B cell (primary cell): ENCODE measurements around the gene PRKCA. TPM values are rescaled to one million over a fixed set of nuclear protein-coding genes. Genes with fewer than 3 reads are reported as not detected.

ENCODE experiments used
- ATAC-seq: fragments of 200-7000 bp; cut with Tn5 transposase; one replicate; pipeline ENCODE4 v1.10.0; 2021; ENCODE audit warnings: low read depth, mild to moderate bottlenecking, moderate number of reproducible peaks, moderate library complexity
- CTCF ChIA-PET: fragments of 350-600 bp; sonication (Branson Sonifier 250); formaldehyde crosslinking; loops from one replicate; lab custom pipeline; 2021; ENCODE audit warnings: antibody characterized with exemption, inconsistent platforms; lab: Charles Lee
- POLR2A ChIA-PET: fragments of 350-600 bp; sonication (Branson Sonifier 250); formaldehyde crosslinking; loops from one replicate; lab custom pipeline; 2021; ENCODE audit warnings: antibody characterized with exemption; lab: Charles Lee
- DNase-seq: peaks from one replicate; pipeline ENCODE4 v3.0.0; 2013
- H2AFZ ChIP-seq: 2 replicates; pipeline ENCODE4 v1.6.1; 2012; ENCODE audit warnings: mild to moderate bottlenecking, low read depth, low read length; ENCODE audit not compliant: insufficient read depth, poor library complexity, severe bottlenecking
- H3K27ac ChIP-seq, 2 donors: 1 replicate in 1 of 2; 2 replicates in 1 of 2; pipeline ENCODE4 v1.5.1; 2012 to 2013; ENCODE audit warnings: low read length in 2 of 2, mild to moderate bottlenecking in 2 of 2, moderate library complexity in 1 of 2
- H3K27me3 ChIP-seq, 4 experiments: fragments of 200-600 bp in 1 of 4; sonication (generic) in 1 of 4; replicated peaks in 1 of 4; 1 replicate in 2 of 4; 2 replicates in 2 of 4; pipeline versions ENCODE4 v1.6.1 to v1.7.0; 2013 to 2016; ENCODE audit warnings: low read length in 3 of 4, mild to moderate bottlenecking in 2 of 4, mixed read lengths in 1 of 4, moderate library complexity in 1 of 4; ENCODE audit not compliant: insufficient read depth in 4 of 4, control insufficient read depth in 3 of 4; ENCODE audit errors: control extremely low read depth in 1 of 4
- H3K36me3 ChIP-seq, 2 experiments: replicated peaks in 1 of 2; 1 replicate in 1 of 2; 2 replicates in 1 of 2; pipeline versions ENCODE4 v1.6.1 to v1.7.1; 2013; ENCODE audit warnings: low read length in 1 of 2; ENCODE audit not compliant: insufficient read depth in 2 of 2, control insufficient read depth in 1 of 2; ENCODE audit errors: control extremely low read depth in 1 of 2, extremely low read depth in 1 of 2
- H3K4me1 ChIP-seq, 2 donors: fragments of 200-600 bp in 1 of 2; sonication (generic) in 1 of 2; 1 replicate in 1 of 2; 2 replicates in 1 of 2; pipeline versions ENCODE4 v1.5.1 to v1.6.1; 2013 to 2017; ENCODE audit warnings: low read length in 2 of 2; ENCODE audit not compliant: control insufficient read depth in 2 of 2, insufficient read depth in 2 of 2
- H3K4me2 ChIP-seq: replicated peaks from 2 replicates; pipeline ENCODE3; 2012; ENCODE audit warnings: mild to moderate bottlenecking, low read depth, low read length; ENCODE audit not compliant: poor library complexity, severe bottlenecking
- H3K4me3 ChIP-seq, 5 experiments: fragments of 200-600 bp in 1 of 5; sonication (generic) in 1 of 5; 1 replicate in 3 of 5; 2 replicates in 2 of 5; pipeline versions ENCODE4 v1.5.1 to v1.7.0; 2011 to 2016; ENCODE audit warnings: low read length in 4 of 5, mild to moderate bottlenecking in 4 of 5, low read depth in 2 of 5, control low read depth in 1 of 5, moderate library complexity in 1 of 5; ENCODE audit not compliant: insufficient read depth in 1 of 5; ENCODE audit errors: control extremely low read depth in 1 of 5, extremely low read depth in 1 of 5
- H3K79me2 ChIP-seq: fragments of 200-600 bp; sonication (generic); one replicate; pipeline ENCODE4 v1.6.0; 2016; ENCODE audit warnings: low read length; ENCODE audit not compliant: control insufficient read depth, insufficient read depth
- H3K9ac ChIP-seq: fragments of 200-600 bp; sonication (generic); 2 replicates; pipeline ENCODE4 v1.6.1; 2017; ENCODE audit warnings: mild to moderate bottlenecking, low read length, moderate library complexity
- H3K9me3 ChIP-seq, 3 donors: one replicate each; pipeline versions ENCODE4 v1.6.1 to v1.7.1; 2013; ENCODE audit warnings: low read length in 2 of 3; ENCODE audit not compliant: control insufficient read depth in 2 of 3, insufficient read depth in 1 of 3; ENCODE audit errors: control extremely low read depth in 1 of 3
- H4K20me1 ChIP-seq: 2 replicates; pipeline ENCODE4 v1.6.0; 2012; ENCODE audit warnings: mild to moderate bottlenecking, low read length; ENCODE audit not compliant: insufficient read depth, control insufficient read depth, poor library complexity, severe bottlenecking
- H3K27ac Mint-ChIP-seq: one replicate; pipeline ENCODE4 v1.8.0; 2021; ENCODE audit warnings: mixed read lengths
- H3K27me3 Mint-ChIP-seq: one replicate; pipeline ENCODE4 v1.8.0; 2021; ENCODE audit warnings: mixed read lengths
- H3K4me1 Mint-ChIP-seq: one replicate; pipeline ENCODE4 v1.8.0; 2021; ENCODE audit warnings: mixed read lengths
- H3K4me3 Mint-ChIP-seq: one replicate; pipeline ENCODE4 v1.8.0; 2021; ENCODE audit warnings: mixed read lengths
- H3K9me3 Mint-ChIP-seq: one replicate; pipeline ENCODE4 v1.8.0; 2022; ENCODE audit warnings: mixed read lengths; ENCODE audit not compliant: insufficient read depth
- EZH2 ChIP-seq: IDR thresholded peaks from 2 replicates; pipeline ENCODE4 v1.6.1; 2012; ENCODE audit warnings: borderline replicate concordance, low read depth, mild to moderate bottlenecking, moderate library complexity, low read length; ENCODE audit not compliant: insufficient read depth, poor library complexity, severe bottlenecking
- WGBS: methylation state at CpG from one replicate; pipeline ENCODE4 v1.1.5; 2013; ENCODE audit warnings: missing lambda C conversion rate; ENCODE audit not compliant: insufficient coverage; 5-methylcytosine and 5-hydroxymethylcytosine counted together
- intact Hi-C: fragments of 100-400 bp; cut with micrococcal nuclease; formaldehyde crosslinking; loops from one replicate; pipeline ENCODE4 v1.10.0; 2022
- polyA plus RNA-seq: library from polyadenylated mRNA; depleted of rRNA; stranded (reverse); fragments of >200 nt; gene quantifications from 2 replicates; pipeline ENCODE4 v1.2.3, GENCODE V29; 2012
- total RNA-seq, 2 donors: library from RNA; stranded (reverse); fragments of 120-200 nt in 1 of 2; gene quantifications; 1 replicate in 1 of 2; 2 replicates in 1 of 2; pipeline versions ENCODE4 v1.2.3 to v1.2.4, GENCODE V29; 2013 to 2022
- TF ChIP-seq, protein P1 (sequence below): fragments of 200-600 bp; IDR thresholded peaks from one replicate; pipeline ENCODE4 v1.8.0; 2022; ENCODE audit warnings: antibody characterized with exemption, mild to moderate bottlenecking

PRKCA gene
- total and polyA plus RNA-seq, 2 donors (not counting 1 experiment from before 2014, with no cell fraction given) = 0.33 to 7.7 TPM

DNA sequence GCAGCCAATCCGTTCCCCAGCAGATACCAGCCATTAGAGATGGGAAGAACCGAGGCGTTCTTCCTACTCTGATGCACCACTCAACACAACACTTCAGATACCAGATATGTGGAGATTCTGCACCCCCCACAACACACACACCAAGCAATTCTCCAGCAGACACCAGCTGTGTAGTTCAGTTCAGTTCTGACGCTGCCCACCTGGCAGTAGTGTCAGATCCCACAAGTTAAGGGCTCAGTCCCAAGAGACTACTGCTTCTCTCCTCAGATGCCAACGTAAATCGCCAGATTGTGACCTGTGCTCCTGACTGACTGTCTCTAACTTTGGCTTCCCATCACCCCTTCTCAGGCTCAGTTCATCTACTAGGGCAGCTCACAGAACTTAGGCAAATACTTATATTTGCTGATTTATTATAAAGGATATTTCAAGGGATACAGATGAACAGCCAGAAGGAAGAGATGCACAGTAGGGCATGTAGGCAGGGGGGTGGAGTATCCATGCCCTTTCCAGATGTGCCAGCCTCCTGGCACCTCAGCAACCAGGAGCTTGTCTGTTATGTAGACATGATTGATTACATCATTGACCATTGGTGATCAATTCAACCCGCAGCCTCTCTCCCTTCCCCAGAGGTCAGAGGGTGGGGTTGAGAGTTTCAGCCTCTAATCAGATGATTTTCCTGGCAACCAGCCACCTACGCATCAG is 110.6 kb downstream of the PRKCA start:
- H3K4me2 ChIP-seq = no peak overlapping the region
- H3K79me2 ChIP-seq = no peaks in the 10 kb centered on the region
- TF ChIP-seq, protein P1, sequence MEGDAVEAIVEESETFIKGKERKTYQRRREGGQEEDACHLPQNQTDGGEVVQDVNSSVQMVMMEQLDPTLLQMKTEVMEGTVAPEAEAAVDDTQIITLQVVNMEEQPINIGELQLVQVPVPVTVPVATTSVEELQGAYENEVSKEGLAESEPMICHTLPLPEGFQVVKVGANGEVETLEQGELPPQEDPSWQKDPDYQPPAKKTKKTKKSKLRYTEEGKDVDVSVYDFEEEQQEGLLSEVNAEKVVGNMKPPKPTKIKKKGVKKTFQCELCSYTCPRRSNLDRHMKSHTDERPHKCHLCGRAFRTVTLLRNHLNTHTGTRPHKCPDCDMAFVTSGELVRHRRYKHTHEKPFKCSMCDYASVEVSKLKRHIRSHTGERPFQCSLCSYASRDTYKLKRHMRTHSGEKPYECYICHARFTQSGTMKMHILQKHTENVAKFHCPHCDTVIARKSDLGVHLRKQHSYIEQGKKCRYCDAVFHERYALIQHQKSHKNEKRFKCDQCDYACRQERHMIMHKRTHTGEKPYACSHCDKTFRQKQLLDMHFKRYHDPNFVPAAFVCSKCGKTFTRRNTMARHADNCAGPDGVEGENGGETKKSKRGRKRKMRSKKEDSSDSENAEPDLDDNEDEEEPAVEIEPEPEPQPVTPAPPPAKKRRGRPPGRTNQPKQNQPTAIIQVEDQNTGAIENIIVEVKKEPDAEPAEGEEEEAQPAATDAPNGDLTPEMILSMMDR = no peak
- TF ChIP-seq EZH2 = no peak
- H3K9me3 ChIP-seq = no peaks in the 10 kb centered on the region
- Mint-ChIP-seq H3K4me1 (no peaks in the 10 kb centered on the region), H3K4me3 (no peak overlapping the region), H3K9me3 (no peaks in the 10 kb centered on the region), H3K27ac (no peak overlapping the region), H3K27me3 (peaks cover 6% of the 10 kb centered on the region)
- no peaks in the 10 kb centered on the region for H3K36me3 ChIP-seq
- no peaks in the 10 kb centered on the region for H3K4me1 ChIP-seq
- no peak overlapping the region for H3K4me3 ChIP-seq
- intact Hi-C loops = no loop called here
- DNase-seq (no peak), ATAC-seq (no peak)
- CTCF ChIA-PET = no interaction called here
- no peak overlapping the region for H3K27ac ChIP-seq
- 57% methylated on average over 6 of the region's 8 CpGs for WGBS
- no peak overlapping the region for H2AFZ ChIP-seq
- H3K9ac ChIP-seq = no peak overlapping the region
- POLR2A ChIA-PET = no interaction called here
- no peaks in the 10 kb centered on the region for H4K20me1 ChIP-seq
- H3K27me3 ChIP-seq = no peaks in the 10 kb centered on the region
